PC-3 (cell line): ENCODE data around the gene BTD.

Experiments used
- EZH2 ChIP-seq: fragments of 300-600 bp; sonication (generic); IDR thresholded peaks from one replicate; pipeline ENCODE4 v1.6.1; 2017; ENCODE audit warnings: antibody characterized with exemption, mild to moderate bottlenecking, low read length; ENCODE audit not compliant: unreplicated experiment
- EZH2phosphoT487 ChIP-seq: fragments of 300-600 bp; sonication (generic); IDR thresholded peaks from 2 replicates; pipeline ENCODE4 v1.6.1; 2018; ENCODE audit warnings: mild to moderate bottlenecking, antibody characterized with exemption, low read length, borderline replicate concordance
- TF ChIP-seq, protein P1 (sequence below): fragments of 300-600 bp; sonication (generic); conservative IDR thresholded peaks from 2 replicates; pipeline ENCODE4 v1.5.1; 2017; ENCODE audit warnings: antibody characterized with exemption, low read depth, mild to moderate bottlenecking, low read length

- TF ChIP-seq, protein P1, sequence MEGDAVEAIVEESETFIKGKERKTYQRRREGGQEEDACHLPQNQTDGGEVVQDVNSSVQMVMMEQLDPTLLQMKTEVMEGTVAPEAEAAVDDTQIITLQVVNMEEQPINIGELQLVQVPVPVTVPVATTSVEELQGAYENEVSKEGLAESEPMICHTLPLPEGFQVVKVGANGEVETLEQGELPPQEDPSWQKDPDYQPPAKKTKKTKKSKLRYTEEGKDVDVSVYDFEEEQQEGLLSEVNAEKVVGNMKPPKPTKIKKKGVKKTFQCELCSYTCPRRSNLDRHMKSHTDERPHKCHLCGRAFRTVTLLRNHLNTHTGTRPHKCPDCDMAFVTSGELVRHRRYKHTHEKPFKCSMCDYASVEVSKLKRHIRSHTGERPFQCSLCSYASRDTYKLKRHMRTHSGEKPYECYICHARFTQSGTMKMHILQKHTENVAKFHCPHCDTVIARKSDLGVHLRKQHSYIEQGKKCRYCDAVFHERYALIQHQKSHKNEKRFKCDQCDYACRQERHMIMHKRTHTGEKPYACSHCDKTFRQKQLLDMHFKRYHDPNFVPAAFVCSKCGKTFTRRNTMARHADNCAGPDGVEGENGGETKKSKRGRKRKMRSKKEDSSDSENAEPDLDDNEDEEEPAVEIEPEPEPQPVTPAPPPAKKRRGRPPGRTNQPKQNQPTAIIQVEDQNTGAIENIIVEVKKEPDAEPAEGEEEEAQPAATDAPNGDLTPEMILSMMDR = no peak
- TF ChIP-seq EZH2 = no peak
- no peak for TF ChIP-seq EZH2phosphoT487
These were observed 81.7 kb downstream of the BTD start for GRCh38 chr3:15683253-15683652.
